ENCODE data around the gene ACCSL.

GRCh38 chr11:43998308-43998707, 49.5 kb upstream of the ACCSL start:
- TF ChIP-seq CREB5 (CRISPR knock-in tag; IDR thresholded peaks at IDR 0.05; ENCODE audit: low read depth): no peak
- TF ChIP-seq ZFP30 (CRISPR knock-in tag; IDR thresholded peaks at IDR 0.05): no peak
- no peak for TF ChIP-seq TCF4 (CRISPR knock-in tag; IDR thresholded peaks at IDR 0.05; ENCODE audit: borderline replicate concordance)
- no peak for TF ChIP-seq ZFP3 (CRISPR knock-in tag; IDR thresholded peaks at IDR 0.05)
- no peak for TF ChIP-seq SNAI2 (CRISPR knock-in tag; IDR thresholded peaks at IDR 0.05)
- TF ChIP-seq ESRRG (CRISPR knock-in tag; IDR thresholded peaks at IDR 0.05): no peak
